GM21528 (cell line): ENCODE data around the gene CDCP1.
"Not testable (repeated sequence)": the region's sequence is repeated elsewhere in the genome, so short reads cannot be mapped to it uniquely, and the experiment has no call there.

Experiments
- ATAC-seq: cut with Tn5 transposase; IDR thresholded peaks from one replicate; pipeline ENCODE4 v1.9.1; 2021; ENCODE audit warnings: mild to moderate bottlenecking, moderate library complexity; ENCODE audit not compliant: unreplicated experiment, low FRiP score

The CDCP1 gene

GRCh38 chr3:45140770-45141155, 5.4 kb downstream of the CDCP1 start:
- ATAC-seq: not testable (repeated sequence)

- ATAC-seq: no peak
These were observed 5.9 kb downstream of the CDCP1 start for GRCh38 chr3:45140141-45140769.

- no peak for ATAC-seq
These were observed 6.6 kb downstream of the CDCP1 start for GRCh38 chr3:45139372-45140140.

DNA sequence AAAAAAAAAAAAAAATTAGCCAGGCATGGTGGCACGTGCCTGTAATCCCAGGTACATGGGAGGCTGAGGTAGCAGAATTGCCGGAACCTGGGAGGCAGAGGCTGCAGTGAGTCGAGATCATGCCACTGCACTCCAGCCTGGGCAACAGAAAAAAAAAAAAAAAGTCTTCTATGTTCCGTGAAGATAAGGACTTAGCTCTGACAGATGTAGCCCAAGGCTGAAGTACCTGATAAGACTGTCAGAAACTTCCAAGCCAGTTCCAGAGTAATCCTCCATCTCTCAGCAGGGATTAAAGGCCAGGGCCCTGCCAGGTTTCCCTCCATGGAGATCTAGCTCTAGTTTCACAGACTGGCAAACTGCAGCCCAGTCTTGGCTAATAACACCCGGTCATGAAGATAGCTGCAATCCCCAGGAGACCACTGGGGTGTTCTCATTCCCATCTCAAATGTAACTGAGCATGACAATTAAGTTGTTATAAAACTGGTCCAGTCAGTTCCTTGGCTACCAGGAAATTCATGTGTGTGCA, 8.5 kb downstream of the CDCP1 start:
- ATAC-seq: no peak

GRCh38 chr3:45135959-45136358, 10.2 kb downstream of the CDCP1 start:
- ATAC-seq: no peak

DNA sequence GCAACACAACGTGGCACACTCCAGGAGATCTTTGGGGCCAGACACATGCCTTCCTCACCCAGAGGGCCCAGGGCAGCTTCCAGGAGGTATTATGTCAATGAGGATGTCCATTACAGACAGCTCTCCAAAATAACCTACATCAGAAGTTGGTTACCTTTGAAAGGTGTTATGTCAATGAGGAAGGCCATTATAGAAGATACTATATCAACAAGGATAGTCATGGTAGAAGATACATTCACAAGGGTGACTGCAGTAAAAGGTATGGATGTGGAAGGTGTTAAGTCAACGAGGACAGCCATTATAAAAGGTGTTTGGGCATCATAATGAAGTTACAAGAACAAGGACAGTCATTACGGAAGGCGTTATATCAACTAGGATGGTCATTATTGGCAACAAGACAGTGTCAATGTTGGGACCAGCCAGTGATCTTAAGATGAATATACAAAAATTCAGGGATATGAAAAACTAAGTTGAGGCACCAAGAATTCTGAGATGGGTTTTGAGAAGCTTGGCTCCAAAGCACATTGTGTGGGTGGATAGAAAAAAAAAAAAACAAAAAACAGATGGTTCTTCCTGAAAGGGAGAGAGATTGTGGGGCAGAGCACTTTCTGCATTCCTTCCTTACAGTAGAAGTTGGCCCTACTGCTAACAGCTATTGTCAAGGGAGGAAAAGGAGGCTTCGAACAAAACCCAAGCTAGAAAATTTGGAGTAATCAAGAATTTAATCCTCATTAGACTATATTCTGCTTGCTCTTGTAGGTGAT, 11.2 kb downstream of the CDCP1 start:
- no peak for ATAC-seq

- ATAC-seq: no peak
These were observed 13.5 kb downstream of the CDCP1 start for GRCh38 chr3:45132568-45133211.

DNA sequence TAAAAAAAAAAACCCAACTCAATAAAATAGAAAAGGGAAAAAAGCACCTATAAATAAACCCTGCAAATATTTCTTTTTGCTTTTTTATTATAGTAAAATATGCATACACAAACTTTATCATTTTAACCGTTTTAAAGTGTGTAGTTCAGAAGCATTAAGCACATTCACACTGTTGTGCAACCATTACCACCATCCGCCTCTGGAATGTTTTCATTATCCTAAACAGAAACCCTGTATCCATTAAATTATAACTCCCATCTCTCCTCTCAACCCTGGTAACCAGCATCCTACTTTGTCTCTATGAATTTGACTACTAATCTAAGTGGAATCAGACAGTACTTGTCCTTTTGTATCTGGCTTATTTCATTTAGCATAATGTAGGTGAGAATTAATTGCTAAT, 15.0 kb downstream of the CDCP1 start:
- no peak for ATAC-seq

DNA sequence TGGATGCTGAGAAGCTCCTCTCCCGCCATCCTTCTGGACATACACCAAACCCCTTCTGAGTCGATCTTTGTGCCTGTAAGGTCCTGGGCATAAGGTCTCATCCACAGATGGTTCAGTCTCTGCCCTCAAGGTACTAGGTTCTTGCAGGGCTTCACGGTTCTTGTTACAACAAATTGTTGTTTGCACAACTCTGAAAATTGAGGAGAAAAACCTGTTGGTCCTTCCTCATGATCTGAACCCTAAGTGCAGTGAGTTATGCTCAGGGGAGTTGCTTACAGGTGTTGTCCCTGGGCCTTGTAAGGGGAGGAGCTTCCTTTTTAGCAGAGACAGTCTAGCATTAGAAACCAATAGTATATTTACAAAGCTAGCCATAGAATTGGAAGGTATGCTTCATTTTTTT, 15.7 kb downstream of the CDCP1 start:
- ATAC-seq: no peak

- ATAC-seq: no peak
These were observed 17.2 kb downstream of the CDCP1 start for GRCh38 chr3:45128950-45129349.

- no peak for ATAC-seq
These were observed 18.9 kb downstream of the CDCP1 start for GRCh38 chr3:45127130-45127822.

DNA sequence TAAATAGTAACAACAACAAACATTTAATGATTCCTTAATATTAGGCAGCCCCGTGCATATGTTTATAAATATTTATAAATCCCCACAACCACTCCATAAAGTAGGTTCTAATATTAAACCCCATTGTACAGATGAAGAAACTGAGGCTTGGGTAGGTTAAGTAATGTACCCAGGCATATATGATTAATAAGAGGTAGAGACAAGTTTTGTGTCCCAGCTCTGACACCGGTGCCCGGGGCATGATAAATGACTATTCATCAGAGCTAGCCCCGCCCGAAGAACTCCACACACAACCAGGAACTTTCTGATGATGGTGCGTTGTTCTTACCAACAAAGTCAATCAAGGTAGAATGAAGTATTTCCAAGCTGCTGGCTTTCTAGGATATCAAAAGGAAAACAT, 19.4 kb downstream of the CDCP1 start:
- ATAC-seq: no peak

DNA sequence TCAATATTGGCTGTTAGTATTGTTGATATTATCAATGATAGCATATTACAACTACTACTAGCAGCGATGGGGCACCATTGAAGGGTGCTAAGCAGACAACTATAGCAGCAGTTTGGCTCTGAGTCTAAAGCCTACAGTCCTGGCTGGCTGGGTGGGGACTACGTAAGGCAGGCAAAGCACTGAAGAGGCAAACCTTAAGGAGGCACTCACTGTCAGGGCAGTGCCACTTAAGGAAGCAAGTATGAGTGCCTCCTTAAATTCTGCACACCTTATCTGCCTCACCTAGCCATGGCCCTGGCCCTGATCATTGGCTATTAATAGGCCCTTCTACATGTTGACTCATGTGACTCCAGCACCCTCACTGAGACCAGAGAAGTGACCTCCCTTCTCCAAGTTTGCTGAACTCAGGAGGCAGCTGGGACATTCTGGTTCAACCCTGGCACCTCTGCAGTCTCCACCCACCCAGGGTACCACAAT, 20.6 kb downstream of the CDCP1 start:
- ATAC-seq: no peak

GRCh38 chr3:45124956-45125355, 21.2 kb downstream of the CDCP1 start:
- no peak for ATAC-seq

GRCh38 chr3:45124352-45124751, 21.8 kb downstream of the CDCP1 start:
- no peak for ATAC-seq

DNA sequence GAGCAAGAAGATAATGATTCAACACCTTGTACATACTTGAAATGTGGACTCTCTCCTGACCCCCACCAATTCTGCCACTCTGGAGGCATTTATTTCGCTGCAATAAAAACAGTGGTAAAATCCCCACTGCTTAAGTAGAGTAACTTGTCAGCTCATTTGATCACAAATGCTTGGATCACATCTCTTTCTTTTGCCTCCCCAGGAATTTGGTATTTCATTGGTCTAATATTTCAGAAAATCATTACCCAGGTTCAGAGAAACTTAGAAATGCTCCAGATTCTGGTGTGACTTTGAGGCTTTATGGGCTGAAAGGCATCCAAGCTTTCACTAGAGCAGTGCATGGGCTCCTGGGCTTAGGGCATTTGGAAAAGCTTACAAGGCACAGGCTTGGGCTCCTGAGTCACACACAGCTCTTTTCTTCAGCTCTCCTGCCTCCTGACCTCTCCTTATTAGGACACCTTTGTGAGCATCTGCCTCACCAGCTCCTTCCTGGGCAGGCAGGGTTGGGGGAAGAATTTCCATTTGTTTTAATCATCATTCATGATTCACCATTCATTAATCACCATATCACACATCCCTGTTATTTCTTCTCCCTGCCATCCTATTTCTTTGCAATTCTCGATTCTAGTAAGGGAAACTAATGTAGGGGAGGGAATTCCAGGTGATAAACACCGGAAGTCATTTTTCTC, 22.5 kb downstream of the CDCP1 start:
- ATAC-seq: no peak

- ATAC-seq: peak; percentile 72
These were observed 23.1 kb downstream of the CDCP1 start for GRCh38 chr3:45123030-45123429.

DNA sequence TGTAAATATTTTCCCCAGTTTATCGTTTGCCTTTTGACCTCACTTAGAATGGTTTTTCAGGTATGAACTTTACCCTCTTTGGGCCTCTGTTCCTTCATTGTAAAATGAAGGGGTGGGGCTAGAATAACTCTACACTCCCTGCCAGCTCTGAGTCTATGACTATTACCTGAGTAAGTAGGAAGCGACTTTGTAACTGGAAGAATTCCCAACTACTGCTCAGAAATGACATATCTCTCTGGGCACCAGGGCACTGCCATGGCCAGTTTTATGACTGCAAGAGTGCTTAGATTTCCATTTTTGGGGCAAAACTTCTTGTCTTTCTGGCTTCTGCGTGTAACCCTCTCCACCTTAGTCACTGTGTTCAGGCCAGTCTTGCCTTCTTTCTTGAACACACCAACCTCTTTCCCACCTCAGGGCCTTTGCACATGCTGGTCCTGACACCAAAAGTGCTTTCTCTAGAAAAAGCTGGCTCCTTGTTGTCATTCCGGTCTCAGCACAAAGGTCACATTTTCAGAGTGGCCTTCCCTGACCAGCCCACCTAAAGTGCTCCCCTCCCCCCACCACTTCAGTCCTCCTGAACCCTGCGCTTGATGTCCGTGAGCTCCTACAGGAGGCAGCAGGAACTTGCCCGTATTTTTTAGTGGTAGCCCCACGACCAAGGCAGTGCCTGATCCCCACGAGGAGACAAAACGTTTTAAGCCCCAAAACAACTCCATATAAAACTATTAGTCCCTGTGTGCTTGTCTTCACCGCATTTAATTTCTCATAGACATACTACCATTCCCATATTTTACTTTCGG, 25.6 kb downstream of the CDCP1 start:
- no peak for ATAC-seq
